BJ (cell line): Measurements from ENCODE around the gene CCNK. TPM values are rescaled to one million over a fixed set of nuclear protein-coding genes. Genes with fewer than 3 reads are reported as not detected.

ENCODE experiments used
- CTCF ChIA-PET: fragments of 350-600 bp; formaldehyde crosslinking; extraction: SDS; loops from one replicate; lab custom pipeline; 2021; ENCODE audit warnings: antibody characterized with exemption, inconsistent platforms; lab: Yijun Ruan, JAX
- POLR2A ChIA-PET: fragments of 300-600 bp; sonication (Branson Sonifier 250); formaldehyde crosslinking; extraction: SDS; loops from one replicate; lab custom pipeline; 2021; ENCODE audit warnings: antibody characterized with exemption; lab: Charles Lee
- DNase-seq: peaks from one replicate; pipeline ENCODE4 v3.0.0-alpha.2; 2011; ENCODE audit warnings: low read depth
- H3K27me3 ChIP-seq: 2 replicates; pipeline ENCODE4 v1.6.0; 2011; ENCODE audit warnings: low read length; ENCODE audit not compliant: control insufficient read depth, insufficient read depth
- H3K36me3 ChIP-seq: 2 replicates; pipeline ENCODE4 v1.5.1; 2011; ENCODE audit warnings: low read length; ENCODE audit not compliant: control insufficient read depth, insufficient read depth
- H3K4me3 ChIP-seq: 2 replicates; pipeline ENCODE4 v1.5.1; 2011; ENCODE audit warnings: low read depth, mild to moderate bottlenecking, control low read depth, low read length
- CTCF ChIP-seq: IDR thresholded peaks from 2 replicates; pipeline ENCODE4 v1.5.1; 2011; ENCODE audit warnings: low read depth, mild to moderate bottlenecking, control low read depth, inconsistent platforms, low read length, moderate library complexity; ENCODE audit not compliant: insufficient read depth
- polyA plus RNA-seq: library from polyadenylated mRNA; depleted of rRNA; stranded (reverse); fragments of >200 nt; gene quantifications from 2 replicates; pipeline ENCODE4 v1.2.3, GENCODE V29; 2011

The CCNK gene
- polyA plus RNA-seq, 1 experiment: 11.0 TPM

GRCh38 chr14:99515301-99516155, 34.3 kb downstream of the CCNK start:
- Histone ChIP-seq H3K27me3 (no peaks in the 10 kb centered on the region), H3K36me3 (peaks cover 21% of the 10 kb centered on the region), H3K4me3 (no peak overlapping the region)
- no peak for TF ChIP-seq CTCF
- no peak for DNase-seq
- ChIA-PET CTCF (interaction anchor here (0.6 to 2.3 kb wide), 4 partner anchors 13 to 144 kb away, joined by 3 to 10 read pairs (median 4); no protein-coding TSS in a partner anchor), POLR2A (no interaction called here)

GRCh38 chr14:99516156-99516870, 35.1 kb downstream of the CCNK start:
- ChIA-PET CTCF (interaction anchor here (1.2 to 2.3 kb wide), 5 partner anchors 13 to 114 kb away, joined by 3 to 10 read pairs (median 9); no protein-coding TSS in a partner anchor), POLR2A (no interaction called here)
- H3K36me3 ChIP-seq: peaks cover 21% of the 10 kb centered on the region
- H3K27me3 ChIP-seq: no peaks in the 10 kb centered on the region
- no peak for DNase-seq
- H3K4me3 ChIP-seq: no peak overlapping the region
- no peak for TF ChIP-seq CTCF

GRCh38 chr14:99516871-99517642, 35.8 kb downstream of the CCNK start:
- H3K36me3 ChIP-seq: peaks cover 21% of the 10 kb centered on the region
- no peak for DNase-seq
- no peaks in the 10 kb centered on the region for H3K27me3 ChIP-seq
- CTCF ChIA-PET: interaction anchor here (0.6 to 2.8 kb wide), 13 partner anchors 9 to 116 kb away, joined by 3 to 14 read pairs (median 4); no protein-coding TSS in a partner anchor
- TF ChIP-seq CTCF: no peak
- no peak overlapping the region for H3K4me3 ChIP-seq
- POLR2A ChIA-PET: interaction anchor here (0.5 kb wide), 1 partner anchor 362 kb away, joined by 4 read pairs; no protein-coding TSS in a partner anchor

GRCh38 chr14:99517643-99518381, 36.6 kb downstream of the CCNK start:
- DNase-seq: no peak
- no peak for TF ChIP-seq CTCF
- Histone ChIP-seq H3K27me3 (no peaks in the 10 kb centered on the region), H3K4me3 (no peak overlapping the region), H3K36me3 (peaks cover 17% of the 10 kb centered on the region)
- CTCF ChIA-PET: interaction anchor here (0.6 to 2.8 kb wide), 11 partner anchors 10 to 115 kb away, joined by 3 to 14 read pairs (median 4); no protein-coding TSS in a partner anchor
- POLR2A ChIA-PET: interaction anchor here (0.5 kb wide), 1 partner anchor 361 kb away, joined by 4 read pairs; no protein-coding TSS in a partner anchor
